Fibroblast of lung (primary cell): ENCODE measurements around the gene STX4. TPM values are rescaled to one million over a fixed set of nuclear protein-coding genes. Genes with fewer than 3 reads are reported as not detected.
A peak's percentile ranks its signal among the peaks of the same experiment; 100 is the strongest.

Experiments
- DNase-seq, 2 donors: peaks; one replicate each; pipeline versions ENCODE4 v3.0.0 to v3.0.0-alpha.2; 2010; ENCODE audit warnings: low read depth in 2 of 2
- H2AFZ ChIP-seq: 2 replicates; pipeline ENCODE4 v1.5.1; 2012; ENCODE audit warnings: low read length, control low read depth, inconsistent platforms
- H3K27ac ChIP-seq: 2 replicates; pipeline ENCODE4 v1.5.1; 2011; ENCODE audit warnings: low read length, control low read depth; ENCODE audit not compliant: insufficient read depth
- H3K27me3 ChIP-seq: 2 replicates; pipeline ENCODE4 v1.5.1; 2011; ENCODE audit warnings: mild to moderate bottlenecking, low read length; ENCODE audit not compliant: control insufficient read depth, insufficient read depth
- H3K36me3 ChIP-seq: 2 replicates; pipeline ENCODE4 v1.5.1; 2011; ENCODE audit warnings: low read length; ENCODE audit not compliant: control insufficient read depth, insufficient read depth
- H3K4me1 ChIP-seq: 2 replicates; pipeline ENCODE4 v1.5.1; 2011; ENCODE audit warnings: low read length; ENCODE audit not compliant: control insufficient read depth, insufficient read depth; ENCODE audit errors: extremely low read depth
- H3K4me2 ChIP-seq: 2 replicates; pipeline ENCODE4 v1.5.1; 2011; ENCODE audit warnings: low read length, control low read depth; ENCODE audit not compliant: insufficient read depth; ENCODE audit errors: extremely low read depth
- H3K4me3 ChIP-seq, 4 experiments: fragments of 200-600 bp in 1 of 4; sonication (generic) in 1 of 4; replicated peaks in 1 of 4; 2 replicates each; pipeline ENCODE4 v1.5.1; 2011 to 2016; ENCODE audit warnings: low read length in 4 of 4, low read depth in 3 of 4, mild to moderate bottlenecking in 3 of 4, control low read depth in 2 of 4, inconsistent platforms in 1 of 4, mixed read lengths in 1 of 4; ENCODE audit not compliant: insufficient read depth in 1 of 4; ENCODE audit errors: control extremely low read depth in 1 of 4
- H3K79me2 ChIP-seq: 2 replicates; pipeline ENCODE4 v1.5.1; 2012; ENCODE audit warnings: mild to moderate bottlenecking, low read length, inconsistent platforms; ENCODE audit not compliant: control insufficient read depth, insufficient read depth
- H3K9ac ChIP-seq: 2 replicates; pipeline ENCODE4 v1.5.1; 2011; ENCODE audit warnings: mild to moderate bottlenecking, low read length, control low read depth; ENCODE audit not compliant: insufficient read depth
- H3K9me3 ChIP-seq: 2 replicates; pipeline ENCODE4 v1.5.1; 2012; ENCODE audit warnings: low read depth, low read length; ENCODE audit not compliant: control insufficient read depth, insufficient read depth
- H4K20me1 ChIP-seq: 2 replicates; pipeline ENCODE4 v1.5.1; 2011; ENCODE audit warnings: low read length; ENCODE audit not compliant: control insufficient read depth, insufficient read depth; ENCODE audit errors: extremely low read depth
- CTCF ChIP-seq, 2 donors: IDR thresholded peaks in 1 of 2; conservative IDR thresholded peaks in 1 of 2; 1 replicate in 1 of 2; 2 replicates in 1 of 2; pipeline ENCODE4 v1.5.1; 2011 to 2012; ENCODE audit warnings: low read length in 2 of 2, control low read depth in 1 of 2, inconsistent platforms in 1 of 2, low read depth in 1 of 2, mild to moderate bottlenecking in 1 of 2
- EZH2 ChIP-seq: IDR thresholded peaks from 2 replicates; pipeline ENCODE4 v1.5.1; 2012; ENCODE audit warnings: low read length, control low read depth, mild to moderate bottlenecking; ENCODE audit errors: missing control alignments
- polyA plus RNA-seq, 2 donors: library from polyadenylated mRNA; depleted of rRNA in 1 of 2; stranded (reverse) in 1 of 2; unstranded in 1 of 2; fragments of >200 nt; gene quantifications; 2 replicates each; pipeline ENCODE4 v1.2.1, GENCODE V29; 2011 to 2012; ENCODE audit warnings: missing spikeins in 1 of 2
- total RNA-seq: library from RNA; depleted of rRNA; stranded (reverse); fragments of >200 nt; gene quantifications from 2 replicates; pipeline ENCODE4 v1.2.1, GENCODE V29; 2014

Gene STX4
- total and polyA plus RNA-seq, 2 donors (not counting 1 experiment from before 2014, with no cell fraction given) = 37.5 to 42.8 TPM

GRCh38 chr16:31074814-31075183, 41.4 kb downstream of the STX4 start:
- no peak overlapping the region for H2AFZ ChIP-seq
- peaks cover 70% of the 10 kb centered on the region for H3K79me2 ChIP-seq
- H3K9ac ChIP-seq = peak overlapping the region; percentile 88
- DNase-seq = no peak
- peak overlapping the region; percentile 97 for H3K27ac ChIP-seq
- H3K9me3 ChIP-seq = no peaks in the 10 kb centered on the region
- H4K20me1 ChIP-seq = no peaks in the 10 kb centered on the region
- peaks cover 28% of the 10 kb centered on the region for H3K36me3 ChIP-seq
- H3K27me3 ChIP-seq = no peaks in the 10 kb centered on the region
- H3K4me3 ChIP-seq = peak overlapping the region; percentile 77 to 95 (median 88)
- peak overlapping the region; percentile 82 for H3K4me2 ChIP-seq
- TF ChIP-seq CTCF (conservative IDR thresholded peaks at IDR 0.05 in 1 of 2, IDR thresholded peaks at IDR 0.05 in 1 of 2; ENCODE audit: low read depth in 1 of 2, low read length in 2 of 2) (peak in 1 of 2 donors; percentile 19), EZH2 (no peak)
- no peaks in the 10 kb centered on the region for H3K4me1 ChIP-seq

- no peak overlapping the region for H3K27ac ChIP-seq
- H3K79me2 ChIP-seq = peaks cover 61% of the 10 kb centered on the region
- no peak overlapping the region for H3K4me3 ChIP-seq
- no peak overlapping the region for H3K9ac ChIP-seq
- no peaks in the 10 kb centered on the region for H3K4me1 ChIP-seq
- TF ChIP-seq CTCF (conservative IDR thresholded peaks at IDR 0.05 in 1 of 2, IDR thresholded peaks at IDR 0.05 in 1 of 2; ENCODE audit: low read depth in 1 of 2, low read length in 2 of 2) (no peak), EZH2 (no peak)
- no peaks in the 10 kb centered on the region for H3K9me3 ChIP-seq
- no peak overlapping the region for H2AFZ ChIP-seq
- H4K20me1 ChIP-seq = no peaks in the 10 kb centered on the region
- no peak for DNase-seq
- no peak overlapping the region for H3K4me2 ChIP-seq
- peaks cover 35% of the 10 kb centered on the region for H3K36me3 ChIP-seq
- no peaks in the 10 kb centered on the region for H3K27me3 ChIP-seq
These were observed 43.0 kb downstream of the STX4 start for GRCh38 chr16:31076319-31076718.

DNA sequence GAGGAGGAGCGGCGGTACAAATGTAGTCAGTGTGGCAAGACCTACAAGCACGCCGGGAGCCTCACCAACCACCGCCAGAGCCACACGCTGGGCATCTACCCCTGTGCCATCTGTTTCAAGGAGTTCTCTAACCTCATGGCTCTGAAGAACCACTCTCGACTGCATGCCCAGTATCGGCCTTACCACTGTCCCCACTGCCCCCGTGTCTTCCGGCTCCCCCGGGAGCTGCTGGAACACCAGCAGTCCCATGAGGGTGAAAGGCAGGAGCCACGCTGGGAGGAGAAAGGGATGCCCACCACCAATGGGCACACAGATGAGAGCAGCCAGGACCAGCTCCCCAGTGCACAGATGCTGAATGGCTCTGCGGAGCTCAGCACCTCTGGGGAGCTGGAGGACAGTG, 43.7 kb downstream of the STX4 start:
- Histone ChIP-seq H3K79me2 (peaks cover 54% of the 10 kb centered on the region), H2AFZ (no peak overlapping the region)

More for the DNA sequence above, 43.7 kb downstream of the STX4 start:
- Histone ChIP-seq H3K27ac (no peak overlapping the region), H3K27me3 (no peaks in the 10 kb centered on the region), H3K4me2 (no peak overlapping the region), H3K36me3 (peaks cover 35% of the 10 kb centered on the region), H4K20me1 (no peaks in the 10 kb centered on the region), H3K4me3 (no peak overlapping the region), H3K9me3 (no peaks in the 10 kb centered on the region), H3K9ac (no peak overlapping the region), H3K4me1 (no peaks in the 10 kb centered on the region)
- TF ChIP-seq EZH2 (no peak), CTCF (conservative IDR thresholded peaks at IDR 0.05 in 1 of 2, IDR thresholded peaks at IDR 0.05 in 1 of 2; ENCODE audit: low read depth in 1 of 2, low read length in 2 of 2) (no peak)
- no peak for DNase-seq
